C4-2B (cell line): ENCODE data around the gene CHRNE.

Experiments
- ZFX ChIP-seq: fragments of 450-650 bp; IDR thresholded peaks from 2 replicates; pipeline ENCODE4 v1.6.1; 2017
- TF ChIP-seq, protein P1 (sequence below): fragments of 450-650 bp; conservative IDR thresholded peaks from 2 replicates; pipeline ENCODE4 v1.5.1; 2017; ENCODE audit warnings: mild to moderate bottlenecking

DNA sequence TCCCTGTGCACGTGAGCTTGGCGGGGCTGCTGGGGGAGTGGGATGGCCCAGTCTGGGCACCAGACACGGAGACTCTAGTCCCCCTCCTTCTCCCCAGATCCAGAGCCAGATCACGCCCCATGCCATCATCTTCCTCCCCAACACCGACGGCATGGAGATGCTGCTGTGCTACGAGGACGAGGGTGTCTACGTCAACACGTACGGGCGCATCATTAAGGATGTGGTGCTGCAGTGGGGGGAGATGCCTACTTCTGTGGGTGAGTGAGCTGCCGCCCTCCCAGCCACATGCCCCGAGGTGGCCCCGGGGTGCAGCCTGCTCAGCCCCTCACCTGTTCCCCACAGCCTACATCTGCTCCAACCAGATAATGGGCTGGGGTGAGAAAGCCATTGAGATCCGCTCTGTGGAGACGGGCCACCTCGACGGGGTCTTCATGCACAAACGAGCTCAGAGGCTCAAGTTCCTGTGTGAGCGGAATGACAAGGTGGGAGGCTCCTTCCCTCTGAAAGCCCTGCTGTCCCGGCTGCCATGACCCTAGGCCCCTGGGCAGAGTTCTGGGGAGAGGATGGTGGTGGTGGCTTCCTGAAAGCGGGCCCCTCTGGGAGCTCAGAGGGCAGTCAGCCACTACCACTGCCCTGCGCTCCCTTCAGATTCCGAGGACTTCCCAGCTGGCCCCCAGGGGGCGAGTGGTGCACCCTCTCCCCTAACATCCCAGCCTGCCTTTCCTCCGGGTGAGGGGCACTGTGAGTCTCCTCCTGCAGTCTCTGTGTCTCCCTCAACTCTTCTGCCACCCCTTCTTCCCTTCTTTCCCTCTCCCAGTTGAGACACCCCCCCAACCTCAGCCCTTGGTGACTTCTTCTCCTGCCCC, 6.3 kb downstream of the CHRNE start:
- TF ChIP-seq, protein P1, sequence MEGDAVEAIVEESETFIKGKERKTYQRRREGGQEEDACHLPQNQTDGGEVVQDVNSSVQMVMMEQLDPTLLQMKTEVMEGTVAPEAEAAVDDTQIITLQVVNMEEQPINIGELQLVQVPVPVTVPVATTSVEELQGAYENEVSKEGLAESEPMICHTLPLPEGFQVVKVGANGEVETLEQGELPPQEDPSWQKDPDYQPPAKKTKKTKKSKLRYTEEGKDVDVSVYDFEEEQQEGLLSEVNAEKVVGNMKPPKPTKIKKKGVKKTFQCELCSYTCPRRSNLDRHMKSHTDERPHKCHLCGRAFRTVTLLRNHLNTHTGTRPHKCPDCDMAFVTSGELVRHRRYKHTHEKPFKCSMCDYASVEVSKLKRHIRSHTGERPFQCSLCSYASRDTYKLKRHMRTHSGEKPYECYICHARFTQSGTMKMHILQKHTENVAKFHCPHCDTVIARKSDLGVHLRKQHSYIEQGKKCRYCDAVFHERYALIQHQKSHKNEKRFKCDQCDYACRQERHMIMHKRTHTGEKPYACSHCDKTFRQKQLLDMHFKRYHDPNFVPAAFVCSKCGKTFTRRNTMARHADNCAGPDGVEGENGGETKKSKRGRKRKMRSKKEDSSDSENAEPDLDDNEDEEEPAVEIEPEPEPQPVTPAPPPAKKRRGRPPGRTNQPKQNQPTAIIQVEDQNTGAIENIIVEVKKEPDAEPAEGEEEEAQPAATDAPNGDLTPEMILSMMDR: no peak
- TF ChIP-seq ZFX: no peak
